Keratinocyte (primary cell): ENCODE measurements around the gene ZNF547.

Experiments
- EZH2 ChIP-seq: IDR thresholded peaks from one replicate; pipeline ENCODE4 v1.6.1; 2012; ENCODE audit warnings: inconsistent platforms, mild to moderate bottlenecking, low read length, moderate library complexity
- TF ChIP-seq, protein P1 (sequence below), 3 experiments: IDR thresholded peaks in 1 of 3; conservative IDR thresholded peaks in 1 of 3; optimal IDR thresholded peaks in 1 of 3; 2 replicates in 2 of 3; 3 replicates in 1 of 3; pipeline versions ENCODE3 to v1.5.1; 2011; ENCODE audit warnings: low read length in 3 of 3, mild to moderate bottlenecking in 3 of 3, moderate library complexity in 2 of 3, control low read depth in 1 of 3, inconsistent platforms in 1 of 3; ENCODE audit not compliant: insufficient read depth in 2 of 3; ENCODE audit errors: extremely low read depth in 1 of 3

DNA sequence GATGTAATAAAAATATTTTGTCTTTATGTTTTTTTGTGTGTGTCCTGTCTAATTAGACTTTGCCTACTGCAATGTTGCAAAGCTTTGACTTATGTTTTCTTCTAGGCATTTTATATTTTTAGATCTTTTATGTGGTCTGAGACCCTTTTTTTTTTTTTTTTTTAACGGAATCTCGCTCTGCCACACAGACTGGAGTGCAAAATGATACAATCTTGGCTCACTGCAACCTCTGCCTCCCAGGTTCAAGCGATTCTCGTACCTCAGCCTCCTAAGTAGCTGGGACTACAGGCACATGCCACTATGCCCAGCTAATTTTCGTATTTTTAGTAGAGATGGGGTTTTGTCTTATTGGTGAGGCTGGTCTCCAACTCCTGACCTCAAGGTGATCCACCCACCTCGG, 20.8 kb upstream of the ZNF547 start:
- TF ChIP-seq, protein P1, sequence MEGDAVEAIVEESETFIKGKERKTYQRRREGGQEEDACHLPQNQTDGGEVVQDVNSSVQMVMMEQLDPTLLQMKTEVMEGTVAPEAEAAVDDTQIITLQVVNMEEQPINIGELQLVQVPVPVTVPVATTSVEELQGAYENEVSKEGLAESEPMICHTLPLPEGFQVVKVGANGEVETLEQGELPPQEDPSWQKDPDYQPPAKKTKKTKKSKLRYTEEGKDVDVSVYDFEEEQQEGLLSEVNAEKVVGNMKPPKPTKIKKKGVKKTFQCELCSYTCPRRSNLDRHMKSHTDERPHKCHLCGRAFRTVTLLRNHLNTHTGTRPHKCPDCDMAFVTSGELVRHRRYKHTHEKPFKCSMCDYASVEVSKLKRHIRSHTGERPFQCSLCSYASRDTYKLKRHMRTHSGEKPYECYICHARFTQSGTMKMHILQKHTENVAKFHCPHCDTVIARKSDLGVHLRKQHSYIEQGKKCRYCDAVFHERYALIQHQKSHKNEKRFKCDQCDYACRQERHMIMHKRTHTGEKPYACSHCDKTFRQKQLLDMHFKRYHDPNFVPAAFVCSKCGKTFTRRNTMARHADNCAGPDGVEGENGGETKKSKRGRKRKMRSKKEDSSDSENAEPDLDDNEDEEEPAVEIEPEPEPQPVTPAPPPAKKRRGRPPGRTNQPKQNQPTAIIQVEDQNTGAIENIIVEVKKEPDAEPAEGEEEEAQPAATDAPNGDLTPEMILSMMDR (optimal IDR thresholded peaks at IDR 0.05 in 1 of 3, IDR thresholded peaks at IDR 0.05 in 1 of 3, conservative IDR thresholded peaks at IDR 0.05 in 1 of 3; ENCODE audit: extremely low read depth in 1 of 3, insufficient read depth in 2 of 3, low read length in 3 of 3): no peak
- TF ChIP-seq EZH2: no peak
